NCI-H2107 treated with DMSO at 0.1 percent for 48 hours (cell line): ENCODE results near the gene NAA25.
"Not testable (repeated sequence)": the region's sequence is repeated elsewhere in the genome, so short reads cannot be mapped to it uniquely, and the experiment has no call there.

ENCODE experiments used
- DNase-seq: peaks from one replicate; lab custom pipeline; 2025; ENCODE audit not compliant: unreplicated experiment; lab: John Stamatoyannopoulos, UW

Gene NAA25

DNA sequence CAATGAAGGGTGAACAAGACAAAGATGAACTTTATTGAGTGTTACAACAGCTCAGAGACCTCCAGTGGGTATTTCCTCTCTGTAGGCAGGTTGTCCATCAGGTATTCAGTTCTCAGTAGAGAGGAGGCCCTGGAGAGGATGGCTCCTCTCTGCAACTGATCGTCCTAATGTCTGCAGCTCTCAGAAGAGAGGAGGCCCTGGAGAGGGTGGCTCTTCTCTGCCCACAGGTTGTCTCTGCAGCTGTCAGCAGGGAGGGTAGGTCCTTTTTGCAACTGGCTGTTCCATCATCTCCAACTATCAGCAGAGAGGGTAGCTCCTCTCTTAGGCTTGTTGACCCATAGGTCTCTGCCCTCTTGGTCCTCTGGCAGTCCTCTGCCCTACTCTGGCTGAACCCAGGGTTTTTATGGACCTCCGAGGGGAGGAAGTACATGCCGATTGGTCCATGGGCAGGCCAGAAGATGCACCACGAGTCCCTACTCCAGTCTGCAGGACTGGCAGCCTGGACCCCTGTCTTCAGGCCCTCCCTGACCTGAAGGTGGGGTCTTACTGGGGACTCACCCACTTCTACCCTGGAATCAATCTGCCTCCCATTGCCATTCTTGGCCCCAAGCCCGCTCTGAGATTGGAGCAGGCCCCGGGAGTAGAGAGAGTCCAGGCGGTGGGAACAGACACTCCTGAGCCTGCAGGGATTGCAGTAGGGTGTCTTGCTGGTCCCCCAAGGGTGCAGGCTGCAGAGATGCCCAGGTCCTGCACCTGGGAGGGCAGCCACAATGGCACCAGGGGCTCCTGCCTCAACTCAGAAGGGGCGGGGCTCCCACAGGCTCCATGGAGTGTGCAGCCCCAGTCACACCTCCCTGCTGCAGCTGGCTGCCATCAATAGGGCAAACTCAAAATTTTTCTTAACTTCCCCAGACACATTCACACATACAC lies 97.9 kb downstream of the NAA25 start:
- no peak for DNase-seq

DNA sequence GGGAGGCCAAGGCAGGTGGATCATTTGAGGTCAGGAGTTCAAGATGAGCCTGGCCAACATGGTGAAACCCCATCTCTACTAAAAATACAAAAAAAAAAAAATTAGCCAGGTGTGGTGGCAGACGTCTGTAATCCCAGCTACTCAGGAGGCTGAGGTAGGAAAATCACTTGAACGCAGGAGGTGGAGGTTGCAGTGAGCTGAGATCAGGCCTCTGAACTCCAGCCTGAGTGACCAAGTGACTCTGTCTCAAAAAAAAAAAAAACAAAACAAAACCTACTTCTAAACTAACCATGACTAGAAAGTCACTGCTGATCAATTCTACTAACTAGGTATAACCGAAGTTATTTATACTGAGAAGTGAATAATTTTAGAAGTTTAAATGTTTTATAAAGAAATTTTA lies 99.0 kb downstream of the NAA25 start:
- DNase-seq, result not testable (repeated sequence)

DNA sequence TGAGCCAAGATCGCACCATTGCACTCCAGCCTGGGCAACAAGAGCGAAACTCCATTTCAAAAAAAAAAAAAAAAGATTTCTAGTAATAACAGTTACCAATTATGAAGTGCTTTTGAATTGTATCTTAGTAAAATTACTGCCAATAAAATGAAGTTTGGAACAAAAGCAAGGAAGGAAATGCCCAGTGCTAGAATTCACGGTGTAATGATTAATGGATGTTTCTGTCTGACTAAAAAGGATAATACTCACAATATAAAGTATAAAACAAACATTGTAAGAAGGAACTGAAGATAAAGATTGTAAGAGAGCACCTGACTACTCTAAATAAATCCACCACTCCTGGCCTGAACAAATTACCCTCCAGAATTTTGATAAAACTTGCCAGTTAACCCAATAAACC lies 99.7 kb downstream of the NAA25 start:
- DNase-seq, result no peak

DNA sequence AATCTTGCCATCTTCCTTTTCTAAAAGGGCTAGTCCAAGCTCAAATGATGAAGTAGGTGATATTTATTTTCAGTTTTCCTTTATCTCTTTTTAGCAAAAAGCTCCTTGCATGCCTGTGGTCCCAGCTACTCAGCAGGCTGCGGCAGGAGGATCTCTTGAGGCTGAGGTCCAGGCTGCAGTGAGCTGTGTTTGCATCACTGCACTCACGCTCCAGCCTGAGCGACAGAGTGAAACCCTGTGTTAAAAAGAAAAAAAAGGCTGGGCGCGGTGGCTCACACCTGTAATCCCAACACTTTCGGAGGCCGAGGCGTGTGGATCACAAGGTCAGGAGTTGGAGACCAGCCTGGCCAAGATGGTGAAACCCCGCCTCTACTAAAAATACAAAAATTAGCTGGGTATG lies 100.6 kb downstream of the NAA25 start:
- no peak for DNase-seq

DNA sequence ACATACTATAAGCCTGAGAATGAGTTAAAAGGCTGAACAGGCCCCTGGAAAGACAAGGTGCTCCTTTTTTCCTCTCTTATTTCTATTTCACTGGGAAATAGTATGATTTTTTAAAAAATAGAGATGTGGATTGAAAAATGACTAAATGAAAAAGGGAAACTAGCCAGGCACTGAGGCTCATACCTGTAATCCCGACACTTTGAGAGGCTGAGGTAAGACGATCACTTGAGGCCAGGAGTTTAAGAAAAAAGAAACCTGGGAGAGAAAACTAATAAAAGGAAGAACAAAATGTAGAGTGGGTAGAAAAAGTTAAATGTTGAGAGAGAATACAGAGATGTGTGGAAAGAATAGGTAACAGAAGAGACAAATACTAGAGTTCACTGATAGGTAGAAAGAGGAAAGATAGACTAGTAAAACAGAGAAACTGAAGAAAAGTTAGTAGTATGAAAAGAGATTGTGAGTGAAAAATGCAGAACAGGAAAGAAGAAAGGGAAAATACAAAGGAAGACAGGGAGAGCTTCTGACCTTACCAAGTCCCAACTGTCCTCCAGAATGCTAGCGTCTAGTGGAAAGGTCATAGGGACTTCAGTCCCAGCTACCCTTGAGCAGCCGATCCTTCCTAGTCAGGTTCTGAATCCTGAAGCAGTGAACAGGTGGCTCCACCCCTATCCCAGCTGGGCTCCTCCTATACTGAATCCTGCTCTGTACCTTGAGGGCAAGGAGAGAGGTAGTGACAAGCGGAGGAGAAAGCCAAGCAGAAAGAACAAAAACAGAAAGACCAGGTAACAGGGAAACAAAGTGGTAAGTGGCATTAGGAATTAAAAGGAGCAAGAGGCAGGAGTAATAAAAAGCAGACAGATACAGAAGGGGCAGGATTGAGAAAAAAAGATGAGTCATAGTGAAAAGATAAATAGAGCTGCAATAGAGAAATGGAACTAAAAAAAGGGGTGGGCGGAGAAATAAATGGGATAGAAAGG lies 102.9 kb downstream of the NAA25 start:
- DNase-seq, result peak; percentile 59

DNA sequence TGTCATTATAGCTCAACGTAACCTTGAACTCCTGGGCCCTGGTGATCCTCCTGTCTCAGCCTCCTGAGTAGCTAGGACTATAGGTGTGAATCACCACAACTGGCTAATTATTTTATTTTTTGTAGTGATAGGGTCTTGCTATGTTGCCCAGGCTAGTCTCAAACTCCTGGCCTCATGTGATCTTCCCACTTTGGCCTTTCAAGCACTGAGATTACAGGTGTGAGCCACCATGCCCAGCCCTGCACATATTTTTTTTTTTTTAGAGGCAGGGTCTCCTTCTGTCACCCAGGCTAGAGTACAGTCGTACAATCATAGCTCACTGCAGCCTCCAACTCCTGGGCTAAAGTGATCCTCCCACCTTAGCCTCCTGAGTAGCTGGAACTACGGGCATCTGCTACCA lies 104.5 kb downstream of the NAA25 start:
- DNase-seq, result no peak

DNA sequence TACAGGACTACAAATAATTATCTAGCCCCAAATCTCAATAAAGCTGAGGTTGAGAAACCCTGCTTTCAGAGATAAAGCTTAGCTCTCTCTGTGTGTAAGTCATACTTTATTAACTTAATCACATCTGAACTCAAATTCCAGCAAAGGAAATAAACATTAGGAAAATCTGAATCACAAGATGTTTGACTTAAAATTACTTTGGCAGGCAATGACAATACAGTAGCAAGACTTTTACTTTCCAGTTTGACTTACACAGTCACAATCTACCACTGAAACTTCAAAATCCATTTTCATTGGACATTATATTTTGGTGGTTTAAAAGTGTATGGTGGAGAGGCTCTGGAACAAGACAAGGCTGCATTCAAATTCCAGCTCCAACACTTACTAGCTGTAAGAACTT lies 107.0 kb downstream of the NAA25 start:
- no peak for DNase-seq

DNA sequence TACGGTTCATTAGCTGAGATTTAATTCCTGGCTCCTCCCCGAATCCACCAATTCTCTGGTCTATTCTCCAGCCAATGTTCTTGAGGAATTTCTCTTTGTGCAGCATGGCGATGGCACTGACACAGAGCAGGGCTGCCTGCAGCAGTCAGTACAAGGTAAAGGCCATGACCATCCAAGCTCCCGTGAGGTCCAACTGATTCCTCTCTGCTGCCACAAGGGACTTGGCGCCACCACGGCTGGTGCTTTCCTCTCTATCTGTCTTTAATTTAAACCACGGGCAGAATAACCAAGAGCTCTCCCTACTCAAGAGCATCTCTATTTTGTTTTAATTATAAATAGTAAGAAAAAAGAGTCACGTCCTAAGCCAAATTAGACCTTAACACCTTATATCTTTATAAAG lies 107.8 kb downstream of the NAA25 start:
- no peak for DNase-seq

DNA sequence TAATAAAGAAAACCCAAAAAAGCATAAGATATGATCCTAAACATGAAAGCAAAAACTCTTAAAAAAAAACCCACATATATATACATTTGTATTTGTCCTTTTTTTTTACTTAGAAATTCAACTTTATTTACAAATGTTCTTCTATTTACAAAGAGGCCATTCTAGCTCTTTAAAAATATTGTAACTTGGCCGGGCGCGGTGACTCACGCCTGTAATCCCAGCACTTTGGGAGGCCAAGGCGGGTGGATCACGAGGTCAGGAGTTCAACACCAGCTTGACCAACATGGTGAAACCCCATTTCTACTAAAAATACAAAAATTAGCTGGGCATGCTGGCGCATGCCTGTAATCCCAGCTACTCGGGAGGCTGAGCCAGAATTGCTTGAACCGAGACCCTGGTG lies 109.5 kb downstream of the NAA25 start:
- not testable (repeated sequence) for DNase-seq

DNA sequence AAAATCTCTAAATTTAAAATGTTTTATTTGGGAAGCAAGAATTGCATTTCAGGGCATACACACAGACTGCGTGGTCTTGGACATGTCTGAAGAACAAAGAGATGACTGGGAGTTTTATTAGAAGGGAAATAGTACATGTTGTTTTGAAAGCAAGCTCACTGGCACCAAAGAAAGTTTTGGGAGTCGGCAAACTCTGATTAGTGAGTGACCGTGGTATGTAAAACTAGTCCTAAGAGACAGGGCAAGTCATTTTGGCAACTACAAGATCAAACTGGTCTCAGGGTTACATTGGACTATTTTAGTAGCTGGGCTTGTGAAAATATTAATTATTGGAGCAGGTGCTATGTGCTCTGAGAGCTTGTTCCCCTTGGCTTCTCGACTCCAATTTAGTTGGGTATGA lies 110.6 kb downstream of the NAA25 start:
- no peak for DNase-seq

DNA sequence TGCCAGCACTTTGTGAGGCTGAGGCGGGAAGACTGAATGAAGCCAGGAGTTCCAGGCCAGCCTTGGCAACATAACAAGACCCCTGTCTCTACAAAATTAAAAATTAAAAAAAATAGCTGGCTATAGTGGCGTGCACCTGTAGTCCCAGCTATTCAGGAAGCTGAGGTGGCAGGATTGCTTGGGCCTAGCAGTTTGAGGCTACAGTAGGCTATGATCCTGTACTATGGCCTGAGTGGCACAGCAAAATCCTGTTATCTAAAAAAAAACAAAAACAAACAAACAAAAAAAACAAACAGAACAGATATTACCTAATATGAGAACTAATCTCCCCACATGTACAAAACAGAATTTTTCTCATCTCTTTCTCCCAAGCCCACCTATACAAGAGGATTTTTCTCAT lies 111.3 kb downstream of the NAA25 start:
- DNase-seq, result no peak

DNA sequence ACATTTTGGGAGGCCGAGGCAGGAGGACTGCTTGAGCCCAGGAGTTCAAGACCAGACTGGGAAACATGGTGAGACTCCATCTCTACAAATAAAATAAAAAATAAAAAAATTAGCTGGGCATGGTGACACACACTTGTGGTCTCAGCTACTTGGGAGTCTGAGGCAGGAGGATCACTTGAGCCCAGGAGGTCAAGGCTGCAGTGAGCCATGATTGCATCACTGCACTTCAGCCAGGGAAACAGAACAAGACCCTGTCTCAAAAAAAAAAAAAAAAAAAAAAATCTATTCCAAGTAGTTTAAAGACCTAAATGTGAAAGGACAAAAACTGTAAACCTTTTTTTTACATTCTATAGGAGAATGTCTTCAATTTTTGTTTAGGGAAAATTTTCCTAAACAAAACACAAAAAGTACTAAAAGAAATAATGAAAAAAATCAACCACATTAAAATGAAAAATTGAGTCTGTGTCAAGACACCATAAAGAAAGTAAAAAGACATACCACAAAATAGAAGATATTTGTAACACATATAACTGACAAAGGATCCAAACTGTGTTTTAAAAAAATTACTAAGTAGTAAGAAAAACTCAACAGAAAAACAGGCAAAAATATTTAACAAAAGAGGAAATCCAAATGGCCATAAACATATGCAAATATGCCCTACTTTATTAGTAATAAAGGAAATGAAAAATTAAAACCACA lies 112.7 kb downstream of the NAA25 start:
- no peak for DNase-seq

DNA sequence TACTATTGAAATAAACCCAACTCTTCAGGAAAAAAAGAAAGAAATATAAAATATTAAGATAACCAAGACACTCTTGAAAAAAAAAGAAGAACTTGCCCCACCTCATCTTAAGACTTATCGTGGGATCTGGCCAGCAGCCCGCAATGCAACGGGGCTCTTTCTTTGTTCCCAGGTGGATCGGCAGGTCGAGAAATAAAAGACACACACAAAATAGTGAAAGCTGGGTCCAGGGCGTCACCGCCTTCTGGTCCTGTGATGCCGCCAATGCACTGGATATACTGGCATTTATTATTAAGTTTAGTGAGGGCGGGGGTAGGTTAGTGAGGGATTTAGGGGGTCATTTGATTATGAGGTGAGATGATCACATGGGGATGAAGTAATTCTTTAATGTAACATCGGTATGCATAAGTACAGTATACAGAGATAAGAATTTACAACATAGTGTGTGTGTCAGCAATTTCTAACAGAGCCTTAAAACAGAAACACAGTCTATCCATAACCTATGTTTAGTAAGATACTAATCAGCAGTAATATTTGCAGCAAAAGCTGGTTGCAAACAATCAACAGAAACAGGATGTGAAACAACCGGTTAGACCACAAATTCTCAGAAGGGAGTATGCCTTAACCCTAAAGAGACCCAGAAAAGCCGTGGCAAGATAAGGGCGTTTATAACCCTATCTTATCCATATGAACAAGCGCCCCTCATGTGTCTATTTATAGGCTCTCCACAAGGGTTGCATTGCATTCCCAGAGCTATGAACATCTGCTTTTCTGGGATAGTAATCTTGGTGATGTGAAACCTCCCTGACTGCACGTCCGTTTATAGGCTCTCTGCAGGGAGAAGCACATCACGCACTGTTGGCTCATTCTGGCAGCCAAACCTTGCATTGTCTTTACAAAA lies 114.1 kb downstream of the NAA25 start:
- DNase-seq, result not testable (repeated sequence)

DNA sequence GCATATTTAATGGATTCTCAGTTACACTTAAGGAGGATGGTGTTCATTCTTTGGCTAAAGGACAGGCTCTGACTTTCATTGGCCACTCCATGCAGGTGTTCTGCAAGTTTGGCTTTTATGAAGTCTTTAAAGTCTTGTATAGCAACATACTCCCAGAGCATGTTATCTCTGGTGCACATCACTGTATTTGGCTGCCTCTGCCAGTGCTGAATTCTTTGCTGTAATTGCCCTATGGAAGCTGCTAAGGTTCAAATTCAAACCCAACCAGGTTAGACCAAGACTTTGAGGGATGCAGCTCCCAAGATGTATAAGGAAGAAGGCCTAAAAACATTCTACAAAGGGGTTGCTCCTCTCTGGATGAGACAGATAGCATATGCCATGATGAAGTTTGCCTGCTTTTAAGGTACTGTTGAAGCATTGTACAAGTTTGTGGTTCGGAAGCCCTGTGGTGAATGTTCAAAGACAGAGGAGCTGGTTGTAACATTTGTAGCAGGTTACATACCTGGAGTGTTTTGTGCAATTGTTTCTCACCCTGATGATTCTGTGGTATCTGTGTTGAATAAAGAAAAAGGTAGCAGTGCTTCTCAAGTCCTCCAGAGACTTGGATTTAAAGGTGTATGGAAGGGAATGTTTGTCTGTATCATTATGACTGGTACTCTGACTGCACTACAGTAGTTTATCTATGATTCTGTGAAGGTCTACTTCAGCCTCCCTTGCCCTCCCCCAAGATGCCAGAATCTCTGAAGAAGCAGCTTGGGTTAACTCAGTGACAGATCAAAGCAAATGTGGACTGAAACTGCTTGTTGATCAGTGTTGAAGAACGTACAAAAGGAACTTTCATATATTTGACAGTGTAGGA lies 115.1 kb downstream of the NAA25 start:
- no peak for DNase-seq

DNA sequence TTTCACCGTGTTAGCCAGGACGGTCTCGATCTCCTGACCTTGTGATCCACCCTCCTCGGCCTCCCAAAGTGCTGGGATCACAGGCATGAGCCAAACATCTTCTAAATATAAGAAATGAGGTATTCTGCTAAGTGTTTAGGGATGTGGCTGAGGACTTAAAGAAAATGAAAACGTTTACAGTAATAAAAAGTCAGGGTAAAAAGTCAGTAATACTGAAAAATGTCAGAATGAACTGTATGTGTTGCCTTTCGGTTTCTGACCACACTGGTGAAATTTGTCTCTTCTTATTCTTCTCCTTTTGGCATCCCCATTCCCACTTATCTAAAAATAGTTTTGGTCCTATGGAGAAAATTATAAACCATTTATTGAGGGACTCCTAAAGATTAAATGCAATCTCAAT lies 116.1 kb downstream of the NAA25 start:
- DNase-seq, result no peak

DNA sequence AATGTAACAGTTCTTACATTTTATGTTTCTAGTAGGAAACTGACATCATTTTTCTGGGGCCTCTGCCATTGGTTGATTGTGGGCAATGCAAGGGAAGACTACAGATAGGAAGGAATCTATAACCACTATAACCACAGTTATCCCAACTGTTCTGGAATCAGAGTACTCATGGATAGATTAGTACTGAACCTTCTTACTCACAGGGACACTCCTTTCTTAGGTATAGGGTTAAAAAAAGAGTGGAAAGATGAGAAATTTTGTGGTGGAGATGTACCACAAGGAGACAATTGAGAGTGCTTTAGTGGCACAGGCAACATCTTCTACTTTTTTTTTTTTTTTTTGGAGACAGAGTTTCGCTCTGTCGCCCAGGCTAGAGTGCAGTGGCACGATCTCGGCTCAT lies 116.6 kb downstream of the NAA25 start:
- DNase-seq, result no peak

DNA sequence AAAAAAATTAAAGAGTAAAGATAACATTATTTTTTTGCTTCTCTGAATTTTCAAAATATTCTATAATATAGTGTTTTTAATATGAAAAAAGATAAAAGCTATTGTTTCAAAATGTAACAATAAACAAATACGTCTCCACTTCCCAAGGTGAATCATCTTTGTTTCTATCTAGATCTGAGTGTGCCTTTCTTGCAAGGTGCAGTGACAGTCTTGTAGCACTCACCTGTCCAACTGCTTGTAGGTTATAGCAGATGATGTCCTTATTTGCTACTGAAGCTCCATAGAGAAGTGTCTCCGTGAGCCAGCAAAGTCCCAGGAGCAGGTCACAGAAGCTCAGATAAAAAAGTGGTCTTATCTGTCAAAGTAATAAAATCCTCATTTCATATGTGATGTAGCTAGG lies 117.0 kb downstream of the NAA25 start:
- DNase-seq, result no peak

DNA sequence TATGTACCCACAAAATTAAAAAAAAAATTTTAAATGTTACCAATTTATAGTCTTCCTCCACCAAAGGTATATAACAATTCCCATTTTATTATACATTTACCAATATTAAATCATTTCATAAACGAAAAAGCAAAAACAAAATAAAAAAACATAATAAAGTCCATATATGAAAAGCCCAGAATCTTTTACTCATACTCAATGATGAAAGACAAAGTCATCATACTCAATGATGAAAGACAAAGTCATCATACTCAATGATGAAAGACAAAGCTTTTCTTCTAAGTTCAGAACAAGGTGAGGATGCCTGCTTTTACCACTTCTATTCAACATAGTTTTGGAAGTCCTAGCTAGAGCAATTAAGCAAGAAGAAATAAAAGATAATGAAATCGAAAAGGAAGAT lies 123.8 kb downstream of the NAA25 start:
- DNase-seq, result no peak

DNA sequence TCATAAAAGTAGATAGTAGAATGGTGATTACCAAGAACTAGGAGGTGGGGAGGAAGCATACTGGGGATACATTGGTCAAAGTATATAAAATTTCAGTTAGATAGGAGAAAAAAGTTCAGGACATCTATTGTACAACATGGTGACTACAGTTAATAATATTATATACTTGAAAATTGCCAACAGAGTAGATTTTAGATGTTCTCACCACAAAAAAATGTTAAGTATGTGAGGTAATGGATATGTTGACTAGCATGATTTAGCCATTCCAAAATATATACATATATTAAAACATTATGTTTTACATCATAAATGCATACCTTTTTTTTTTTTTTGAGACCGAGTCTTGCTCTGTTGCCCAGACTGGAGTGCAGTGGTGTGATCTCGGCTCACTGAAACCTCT lies 126.6 kb downstream of the NAA25 start:
- DNase-seq, result no peak
